ENCODE results near the gene STIP1. TPM values are rescaled to one million over a fixed set of nuclear protein-coding genes. Genes with fewer than 3 reads are reported as not detected.

STIP1 gene
- total RNA-seq, 6 experiments from 2014 or later: 27.6 to 110 (median 59.4) TPM

DNA sequence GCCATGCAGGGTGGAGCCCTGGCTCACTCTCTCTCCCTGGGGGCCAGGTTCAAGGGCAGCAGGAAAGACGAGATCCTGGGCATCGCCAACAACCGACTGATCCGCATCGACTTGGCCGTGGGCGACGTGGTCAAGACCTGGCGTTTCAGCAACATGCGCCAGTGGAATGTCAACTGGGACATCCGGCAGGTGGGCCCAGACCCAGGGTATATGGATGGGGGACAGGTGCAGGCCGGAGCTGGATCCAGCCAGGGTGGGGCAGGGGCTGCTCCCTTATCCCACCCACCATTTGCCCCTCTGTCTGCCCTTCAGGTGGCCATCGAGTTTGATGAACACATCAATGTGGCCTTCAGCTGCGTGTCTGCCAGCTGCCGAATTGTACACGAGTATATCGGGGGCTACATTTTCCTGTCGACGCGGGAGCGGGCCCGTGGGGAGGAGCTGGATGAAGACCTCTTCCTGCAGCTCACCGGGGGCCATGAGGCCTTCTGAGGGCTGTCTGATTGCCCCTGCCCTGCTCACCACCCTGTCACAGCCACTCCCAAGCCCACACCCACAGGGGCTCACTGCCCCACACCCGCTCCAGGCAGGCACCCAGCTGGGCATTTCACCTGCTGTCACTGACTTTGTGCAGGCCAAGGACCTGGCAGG, 37.2 kb downstream of the STIP1 start:
- Histone ChIP-seq H3K27ac (no peak overlapping the region), H3K4me3 (no peak overlapping the region), H3K9me3 (no peaks in the 10 kb centered on the region), H3K27me3 (no peaks in the 10 kb centered on the region), H3K36me3 (peaks cover 0 to 28% (median 0%) of the 10 kb centered on the region in 4 donors), H3K4me1 (peaks cover 4 to 29% (median 17%) of the 10 kb centered on the region in 4 donors)
- ATAC-seq: peak in 1 of 4 donors; percentile 1
- DNase-seq: peak in 2 of 3 donors; percentile 38 to 52
- WGBS (ENCODE audit: insufficient coverage, low coverage, low lambda C conversion rate, missing lambda C conversion rate): 57% methylated on average over 2 of the region's 24 CpGs
- intact Hi-C loops (cut with DNase I): no loop called here
- TF ChIP-seq, protein P1, sequence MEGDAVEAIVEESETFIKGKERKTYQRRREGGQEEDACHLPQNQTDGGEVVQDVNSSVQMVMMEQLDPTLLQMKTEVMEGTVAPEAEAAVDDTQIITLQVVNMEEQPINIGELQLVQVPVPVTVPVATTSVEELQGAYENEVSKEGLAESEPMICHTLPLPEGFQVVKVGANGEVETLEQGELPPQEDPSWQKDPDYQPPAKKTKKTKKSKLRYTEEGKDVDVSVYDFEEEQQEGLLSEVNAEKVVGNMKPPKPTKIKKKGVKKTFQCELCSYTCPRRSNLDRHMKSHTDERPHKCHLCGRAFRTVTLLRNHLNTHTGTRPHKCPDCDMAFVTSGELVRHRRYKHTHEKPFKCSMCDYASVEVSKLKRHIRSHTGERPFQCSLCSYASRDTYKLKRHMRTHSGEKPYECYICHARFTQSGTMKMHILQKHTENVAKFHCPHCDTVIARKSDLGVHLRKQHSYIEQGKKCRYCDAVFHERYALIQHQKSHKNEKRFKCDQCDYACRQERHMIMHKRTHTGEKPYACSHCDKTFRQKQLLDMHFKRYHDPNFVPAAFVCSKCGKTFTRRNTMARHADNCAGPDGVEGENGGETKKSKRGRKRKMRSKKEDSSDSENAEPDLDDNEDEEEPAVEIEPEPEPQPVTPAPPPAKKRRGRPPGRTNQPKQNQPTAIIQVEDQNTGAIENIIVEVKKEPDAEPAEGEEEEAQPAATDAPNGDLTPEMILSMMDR (IDR thresholded peaks at IDR 0.05): no peak
- TF ChIP-seq POLR2A (IDR thresholded peaks at IDR 0.05): no peak

DNA sequence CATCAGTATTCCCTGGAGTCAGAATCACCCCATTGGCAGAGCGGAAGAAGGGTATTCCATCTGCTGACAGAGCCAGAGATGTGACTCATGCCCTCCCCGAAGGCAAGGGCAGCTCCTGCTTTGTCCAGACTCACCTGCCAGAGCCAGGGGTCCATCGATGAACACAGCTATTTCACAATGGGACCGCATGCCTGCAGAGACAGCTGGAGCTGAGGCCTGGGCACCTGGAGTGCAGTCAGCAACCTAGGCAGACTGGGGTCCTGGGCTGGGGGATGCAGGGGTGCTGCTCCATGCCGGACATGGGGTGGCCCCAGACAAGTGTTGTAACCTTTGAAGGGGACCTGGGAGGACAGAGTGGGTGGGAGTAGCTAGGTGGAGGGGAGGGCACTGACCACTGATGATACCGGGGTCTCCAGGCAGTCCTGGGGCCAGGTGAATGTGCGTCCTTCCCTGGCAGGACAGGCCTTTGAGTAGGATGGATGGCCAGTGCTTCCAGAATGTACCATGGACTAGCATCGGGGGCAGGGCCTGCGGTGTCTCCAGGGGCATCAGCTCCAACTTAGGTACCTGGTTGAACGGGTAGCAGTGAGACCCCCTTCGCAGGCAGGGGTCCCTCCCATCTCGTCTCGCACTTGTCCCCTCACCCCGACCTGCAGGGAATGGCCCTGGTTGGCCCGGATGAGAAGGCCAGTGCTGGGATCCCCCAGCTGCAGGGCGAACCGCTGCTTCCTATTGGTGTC, 38.4 kb downstream of the STIP1 start:
- Histone ChIP-seq H3K36me3 (peaks cover 0 to 28% (median 0%) of the 10 kb centered on the region in 4 donors), H3K9me3 (no peaks in the 10 kb centered on the region), H3K27ac (no peak overlapping the region), H3K4me1 (peaks cover 4 to 18% (median 11%) of the 10 kb centered on the region in 4 donors), H3K4me3 (no peak overlapping the region), H3K27me3 (no peaks in the 10 kb centered on the region)
- TF ChIP-seq POLR2A (IDR thresholded peaks at IDR 0.05): no peak
- TF ChIP-seq, protein P1 (IDR thresholded peaks at IDR 0.05): no peak
- ATAC-seq (no peak), DNase-seq (peak in 1 of 3 donors; percentile 49)
- intact Hi-C loops (cut with DNase I): no loop called here
- WGBS (ENCODE audit: insufficient coverage, low coverage, low lambda C conversion rate, missing lambda C conversion rate): 100% methylated on average over 1 of the region's 17 CpGs

DNA sequence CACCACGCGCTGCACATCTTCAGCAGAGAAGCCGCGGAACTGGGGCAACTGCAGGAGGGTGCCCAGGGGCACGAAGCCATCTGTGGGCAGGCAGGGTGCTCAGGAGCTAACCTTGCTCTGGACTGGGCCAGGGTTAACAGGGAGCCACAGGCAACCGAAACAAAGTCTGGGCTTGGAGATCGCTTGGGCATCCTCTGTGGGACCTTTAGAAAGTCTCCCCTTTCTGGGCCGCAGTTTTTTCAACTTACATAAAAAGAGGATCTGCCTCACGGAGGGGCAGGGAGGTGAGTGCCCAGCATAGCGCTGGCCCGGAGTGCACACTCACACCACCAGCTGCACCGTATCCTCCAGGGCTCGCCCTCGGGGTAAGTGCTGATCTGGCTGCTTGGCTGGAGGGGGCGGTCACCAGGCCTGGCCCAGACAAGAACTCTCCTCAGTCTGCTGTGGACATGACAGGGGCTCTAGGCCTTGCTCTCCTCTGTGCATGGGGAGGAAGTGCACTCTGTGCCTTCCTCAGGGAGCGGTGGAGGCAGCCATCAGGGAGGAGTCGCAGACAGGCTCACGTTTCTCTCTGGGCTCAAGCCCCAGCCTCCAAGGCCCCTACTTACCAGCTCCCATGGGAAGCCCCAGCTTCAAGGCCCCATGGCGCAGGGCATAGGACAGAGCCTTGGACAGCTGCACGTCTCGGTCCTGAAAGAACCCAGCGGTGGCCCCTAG, 39.1 kb downstream of the STIP1 start:
- peaks cover 0 to 23% (median 0%) of the 10 kb centered on the region in 4 donors for H3K36me3 ChIP-seq
- peak overlapping the region; percentile 60 to 94 (median 91) for H3K27ac ChIP-seq
- TF ChIP-seq, protein P1 (IDR thresholded peaks at IDR 0.05): no peak
- no peak for TF ChIP-seq POLR2A (IDR thresholded peaks at IDR 0.05)
- peak overlapping the region; percentile 67 to 95 (median 89) for H3K4me3 ChIP-seq
- H3K9me3 ChIP-seq: no peaks in the 10 kb centered on the region
- H3K27me3 ChIP-seq: no peaks in the 10 kb centered on the region
- intact Hi-C loops (cut with DNase I): no loop called here
- DNase-seq (peak in 2 of 3 donors; percentile 28 to 54), ATAC-seq (no peak)
- H3K4me1 ChIP-seq: peaks cover 4 to 24% (median 11%) of the 10 kb centered on the region in 4 donors
- WGBS (ENCODE audit: insufficient coverage, low coverage, low lambda C conversion rate, missing lambda C conversion rate): no CpG with 5 or more reads among the region's 22 CpGs

DNA sequence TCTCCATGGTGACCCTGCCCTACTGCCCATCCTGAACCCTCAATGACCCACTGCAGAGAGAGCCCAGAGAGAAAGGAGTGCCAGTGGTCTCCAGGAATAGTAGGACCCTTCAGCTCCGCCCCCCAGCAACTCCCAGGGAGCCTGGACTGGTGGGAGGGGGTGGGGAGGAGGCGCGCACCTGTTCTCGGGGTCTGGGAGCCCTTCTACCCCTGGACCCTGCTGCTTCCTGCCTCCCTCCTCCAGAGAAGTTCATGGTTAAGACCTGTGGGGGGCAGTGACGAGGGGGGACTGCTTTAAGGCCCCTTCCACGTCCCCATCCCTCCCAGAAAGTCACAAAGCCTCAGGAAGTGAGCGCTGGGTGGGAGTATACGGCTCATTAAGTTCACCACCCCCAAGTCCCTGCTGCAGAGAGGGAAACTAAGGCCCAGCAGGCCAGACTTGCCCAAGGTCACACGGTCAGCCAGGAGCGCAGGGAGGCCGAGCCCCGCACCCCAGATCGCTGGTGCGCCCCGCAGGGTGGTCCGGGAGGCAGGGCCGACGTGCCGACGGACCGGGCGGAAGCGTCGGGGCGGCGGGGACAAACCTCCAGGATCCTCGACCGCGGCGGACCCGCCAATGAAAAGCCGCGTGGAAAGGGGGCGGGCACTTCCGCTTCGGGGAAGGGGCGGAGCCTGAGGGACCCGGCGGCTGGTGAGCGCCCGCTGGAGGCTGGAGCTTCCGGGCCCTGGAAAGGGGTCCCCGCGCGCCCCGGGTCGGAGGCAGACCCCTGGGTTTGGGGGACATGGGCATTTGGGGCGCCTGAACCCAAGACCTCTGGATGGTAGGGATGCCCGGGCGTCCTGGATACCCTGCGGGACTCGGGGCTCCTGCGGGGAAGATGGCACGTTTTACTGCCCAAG, 39.9 kb downstream of the STIP1 start, which contains the start of the genes NUDT22 and TRPT1:
Gene NUDT22, plus strand, starts transcription at position 667 of the 899 bp plus-strand sequence. CDS start 379 bp downstream, outside the sequence.
Gene TRPT1, minus strand, starts transcription at position 579 of the 899 bp plus-strand sequence. Its CDS starts 326 bp downstream, at position 253.
- Histone ChIP-seq H3K9me3 (no peaks in the 10 kb centered on the region), H3K4me3 (peak within 1 kb of the TSS; percentile 67 to 95 (median 89)), H3K27ac (peak within 1 kb of the TSS; percentile 60 to 94 (median 91)), H3K4me1 (peaks cover 4 to 24% (median 11%) of the 10 kb centered on the region in 4 donors), H3K27me3 (no peaks in the 10 kb centered on the region), H3K36me3 (peaks cover 0 to 15% (median 0%) of the 10 kb centered on the region in 4 donors)
- intact Hi-C loops (cut with DNase I): no loop called here
- peak; percentile 92 to 94 (median 94) for DNase-seq
- peak; percentile 89 for TF ChIP-seq POLR2A (IDR thresholded peaks at IDR 0.05)
- TF ChIP-seq, protein P1 (IDR thresholded peaks at IDR 0.05): peak; percentile 8 to 25 (median 18)
- peak; percentile 81 to 86 (median 82) for ATAC-seq
- WGBS (ENCODE audit: insufficient coverage, low coverage, low lambda C conversion rate, missing lambda C conversion rate): no CpG with 5 or more reads among the region's 54 CpGs
